Adrenal gland (tissue), 12 donors: ENCODE results near the gene RNASE2. TPM values are rescaled to one million over a fixed set of nuclear protein-coding genes. Genes with fewer than 3 reads are reported as not detected.
"Not testable (repeated sequence)": the region's sequence is repeated elsewhere in the genome, so short reads cannot be mapped to it uniquely, and the experiment has no call there.

ENCODE experiments used
- DNase-seq, 7 donors: peaks; one replicate each; pipeline ENCODE4 v3.0.0-alpha.2; 2019 to 2020
- H3K27ac ChIP-seq, 5 donors: fragments of 200-600 bp; sonication (generic) in 4 of 5; 1 replicate in 3 of 5; 2 replicates in 2 of 5; pipeline versions ENCODE4 v1.5.1 to v1.8.0; 2016 to 2020; ENCODE audit warnings: mild to moderate bottlenecking in 1 of 5
- H3K27me3 ChIP-seq: fragments of 200-600 bp; 2 replicates; pipeline ENCODE4 v1.8.0; 2021
- H3K36me3 ChIP-seq, 2 donors: fragments of 200-600 bp; replicated peaks in 1 of 2; 1 replicate in 1 of 2; 2 replicates in 1 of 2; pipeline versions ENCODE4 v1.5.1 to v1.8.0; 2018 to 2022
- H3K4me1 ChIP-seq, 2 donors: fragments of 200-600 bp; replicated peaks in 1 of 2; 1 replicate in 1 of 2; 2 replicates in 1 of 2; pipeline versions ENCODE4 v1.5.1 to v1.8.0; 2018 to 2021
- H3K4me3 ChIP-seq, 4 donors: fragments of 200-600 bp; sonication (generic) in 3 of 4; one replicate each; pipeline ENCODE4 v1.5.1; 2016 to 2018
- H3K9me3 ChIP-seq, 3 donors: fragments of 200-600 bp; sonication (generic) in 1 of 3; replicated peaks in 1 of 3; 1 replicate in 2 of 3; 2 replicates in 1 of 3; pipeline versions ENCODE4 v1.5.1 to v1.8.0; 2016 to 2021
- CTCF ChIP-seq, 6 experiments: fragments of 450-650 bp in 4 of 6; fragments of 200-600 bp in 2 of 6; sonication (generic) in 1 of 6; IDR thresholded peaks; 1 replicate in 5 of 6; 2 replicates in 1 of 6; pipeline versions ENCODE4 v1.5.1 to v1.8.0; 2016 to 2021; ENCODE audit warnings: antibody characterized with exemption in 6 of 6, mild to moderate bottlenecking in 2 of 6, moderate library complexity in 1 of 6
- POLR2A ChIP-seq, 2 donors: fragments of 450-650 bp; IDR thresholded peaks; one replicate each; pipeline ENCODE4 v1.6.1; 2017; ENCODE audit warnings: antibody characterized with exemption in 2 of 2, mild to moderate bottlenecking in 2 of 2, moderate library complexity in 1 of 2
- WGBS, 4 donors: extraction: QIAGEN DNeasy Blood & Tissue Kit in 2 of 4; methylation state at CpG; one replicate each; pipeline versions ENCODE4 v1.1.5 to v1.1.7; 2013 to 2017; 5-methylcytosine and 5-hydroxymethylcytosine counted together
- intact Hi-C, 2 donors: fragments of 100-400 bp; cut with DNase I; formaldehyde crosslinking; loops; one replicate each; pipeline versions ENCODE4 v1.14.1 to v1.15.0; 2022 to 2023
- polyA plus RNA-seq, 3 donors: library from polyadenylated mRNA; stranded (reverse); fragments of 200-250 nt in 2 of 3; fragments of 350-450 nt in 1 of 3; fragmentation: Illumina TruSeq in 1 of 3; extraction: RNeasy Lipid Tissue Mini Kit (QIAGEN cat#74804) in 1 of 3; gene quantifications; one replicate each; pipeline ENCODE4 v1.2.3, GENCODE V29; 2013 to 2014
- total RNA-seq, 9 donors: library from RNA; depleted of rRNA in 4 of 9; stranded (reverse); fragments of >200 nt in 4 of 9; fragments of 120-200 nt in 1 of 9; fragmentation: NEBNext Ultra II Directional in 1 of 9; extraction: Animal tissue kit (Norgen Biotek cat#: 25700) in 1 of 9; gene quantifications; one replicate each; pipeline versions ENCODE4 v1.1.0 to v1.2.4, GENCODE V29; 2013 to 2023
- donor health status: healthy with polysubstance abuse.
- donor health status: Bipolar disorder and iron deficiency.
- donor health status: DM: yes; HTN: yes; CAD: no.
- donor health status: DM: no; HTN: no; CAD: no.
- donor health status: DM: no; HTN: no; CAD: no.
- donor health status: DM: yes; HTN: yes; CAD: no.

RNASE2 gene
- total and polyA plus RNA-seq, 12 donors = 0.33 to 16.8 (median 6.5) TPM; not detected in 1

GRCh38 chr14:20980906-20981305 lies 25.6 kb downstream of the RNASE2 start:
- H3K4me1 ChIP-seq = peaks cover 0 to under 1% of the 10 kb centered on the region in 2 donors
- H3K36me3 ChIP-seq = no peaks in the 10 kb centered on the region
- no peak for DNase-seq
- intact Hi-C loops = no loop called here
- 59 to 78% (median 62%) methylated on average over 1 of the region's 1 CpG for WGBS, 4 donors
- H3K27me3 ChIP-seq = no peaks in the 10 kb centered on the region
- H3K4me3 ChIP-seq = no peak overlapping the region
- TF ChIP-seq POLR2A (IDR thresholded peaks at IDR 0.05) (no peak), CTCF (IDR thresholded peaks at IDR 0.05) (no peak)
- H3K9me3 ChIP-seq = no peaks in the 10 kb centered on the region
- H3K27ac ChIP-seq = no peak overlapping the region

- intact Hi-C loops = no loop called here
- DNase-seq = no peak
- Histone ChIP-seq H3K4me3 (no peak overlapping the region), H3K27me3 (no peaks in the 10 kb centered on the region), H3K9me3 (no peaks in the 10 kb centered on the region), H3K27ac (no peak overlapping the region), H3K4me1 (peaks cover 5 to 11% of the 10 kb centered on the region in 2 donors), H3K36me3 (no peaks in the 10 kb centered on the region)
- WGBS, 4 donors = 83 to 89% (median 86%) methylated on average over 2 of the region's 2 CpGs
- TF ChIP-seq POLR2A (IDR thresholded peaks at IDR 0.05) (no peak), CTCF (IDR thresholded peaks at IDR 0.05) (no peak)
Measured at GRCh38 chr14:20982646-20983369, 27.5 kb downstream of the RNASE2 start.

- H3K36me3 ChIP-seq, H3K4me3 ChIP-seq, H3K9me3 ChIP-seq, intact Hi-C loops, DNase-seq, H3K27me3 ChIP-seq, H3K27ac ChIP-seq: not testable (repeated sequence)
- 85 to 92% (median 89%) methylated on average over 4 of the region's 4 CpGs for WGBS, 4 donors
- peaks cover 15 to 21% of the 10 kb centered on the region in 2 donors for H3K4me1 ChIP-seq
Measured at GRCh38 chr14:20985650-20986049, 30.4 kb downstream of the RNASE2 start.

- Histone ChIP-seq H3K4me3 (no peak overlapping the region), H3K27me3 (no peaks in the 10 kb centered on the region), H3K4me1 (peaks cover 22 to 33% of the 10 kb centered on the region in 2 donors), H3K36me3 (peaks cover 0 to 3% of the 10 kb centered on the region in 2 donors), H3K9me3 (no peaks in the 10 kb centered on the region), H3K27ac (peak overlapping the region in 4 of 5 donors; percentile 72 to 86 (median 78))
- intact Hi-C loops = no loop called here
- 14 to 26% (median 18%) methylated on average over 2 of the region's 2 CpGs for WGBS, 4 donors
- TF ChIP-seq POLR2A (IDR thresholded peaks at IDR 0.05) = no peak
- no peak for TF ChIP-seq CTCF (IDR thresholded peaks at IDR 0.05)
- DNase-seq = peak; percentile 47 to 80 (median 68)
Measured at GRCh38 chr14:20986811-20987210, 31.5 kb downstream of the RNASE2 start.
